Endothelial cell of umbilical vein (primary cell): ENCODE measurements around the gene OMD. TPM values are rescaled to one million over a fixed set of nuclear protein-coding genes. Genes with fewer than 3 reads are reported as not detected.

Experiments used
- BruUV-seq: library from RNA; stranded (reverse); fragments of 400-500 nt; replicated peaks from 2 replicates; lab custom pipeline; 2021; lab: Mats Ljungman, UMichigan
- CTCF ChIA-PET: fragments of 300-600, 350-600 bp; sonication (Branson Sonifier 250); formaldehyde crosslinking; loops from one replicate; lab custom pipeline; 2021; ENCODE audit warnings: antibody characterized with exemption, inconsistent platforms; lab: Charles Lee
- POLR2A ChIA-PET: fragments of 300-600, 350-600 bp; sonication (Branson Sonifier 250); formaldehyde crosslinking; loops from one replicate; lab custom pipeline; 2021; ENCODE audit warnings: antibody characterized with exemption, inconsistent platforms; lab: Charles Lee
- DNase-seq: peaks from one replicate; pipeline ENCODE4 v3.0.0-alpha.2; 2011; ENCODE audit warnings: low read depth, low spot score
- FAIRE-seq: peaks from 2 replicates; lab custom pipeline; 2011; peaks lifted over from hg19 to GRCh38; lab: Jason Lieb, UNC
- H2AFZ ChIP-seq: 2 replicates; pipeline ENCODE4 v1.6.0; 2012; ENCODE audit warnings: low read depth, low read length, control low read depth, inconsistent platforms
- H3K27ac ChIP-seq: 2 replicates; pipeline ENCODE4 v1.5.1; 2011; ENCODE audit warnings: low read depth, mild to moderate bottlenecking, control low read depth, low read length, moderate library complexity; ENCODE audit not compliant: insufficient read depth
- H3K27me3 ChIP-seq, 2 experiments: 2 replicates each; pipeline versions ENCODE4 v1.6.0 to v1.6.1; 2011; ENCODE audit warnings: low read length in 2 of 2, mixed read lengths in 1 of 2; ENCODE audit not compliant: control insufficient read depth in 2 of 2, insufficient read depth in 2 of 2
- H3K36me3 ChIP-seq, 2 experiments: 2 replicates in 1 of 2; 3 replicates in 1 of 2; pipeline ENCODE4 v1.5.1; 2011; ENCODE audit warnings: low read length in 2 of 2, mild to moderate bottlenecking in 1 of 2, moderate library complexity in 1 of 2; ENCODE audit not compliant: control insufficient read depth in 2 of 2, insufficient read depth in 2 of 2; ENCODE audit errors: extremely low read depth in 1 of 2
- H3K4me1 ChIP-seq: 3 replicates; pipeline ENCODE4 v1.5.1; 2011; ENCODE audit warnings: mild to moderate bottlenecking, low read length; ENCODE audit not compliant: control insufficient read depth, insufficient read depth; ENCODE audit errors: extremely low read depth
- H3K4me2 ChIP-seq: 2 replicates; pipeline ENCODE4 v1.6.1; 2011; ENCODE audit warnings: low read length, control low read depth, mixed read lengths; ENCODE audit not compliant: insufficient read depth
- H3K4me3 ChIP-seq, 3 experiments: fragments of 200-600 bp in 1 of 3; sonication (generic), shearing (Covaris generic) in 1 of 3; replicated peaks in 1 of 3; 2 replicates each; pipeline ENCODE4 v1.5.1; 2011 to 2016; ENCODE audit warnings: control low read depth in 3 of 3, low read length in 3 of 3, mild to moderate bottlenecking in 2 of 3, inconsistent platforms in 1 of 3, low read depth in 1 of 3, moderate library complexity in 1 of 3; ENCODE audit not compliant: insufficient read depth in 1 of 3
- H3K79me2 ChIP-seq: 2 replicates; pipeline ENCODE4 v1.6.0; 2012; ENCODE audit warnings: low read length, inconsistent platforms; ENCODE audit not compliant: control insufficient read depth, insufficient read depth
- H3K9ac ChIP-seq: replicated peaks from 2 replicates; pipeline ENCODE3; 2011; ENCODE audit warnings: low read length, control low read depth; ENCODE audit not compliant: insufficient read depth; ENCODE audit errors: extremely low read depth
- H3K9me1 ChIP-seq: replicated peaks from 3 replicates; pipeline ENCODE4 v1.6.0; 2011; ENCODE audit warnings: mild to moderate bottlenecking, low read length; ENCODE audit not compliant: control insufficient read depth, insufficient read depth; ENCODE audit errors: extremely low read depth
- H3K9me3 ChIP-seq: replicated peaks from 2 replicates; pipeline ENCODE4 v1.5.1; 2012; ENCODE audit warnings: low read length, inconsistent platforms; ENCODE audit not compliant: control insufficient read depth, insufficient read depth
- H4K20me1 ChIP-seq: replicated peaks from 2 replicates; pipeline ENCODE3; 2011; ENCODE audit warnings: mild to moderate bottlenecking, low read length; ENCODE audit not compliant: control insufficient read depth, insufficient read depth; ENCODE audit errors: extremely low read depth
- EZH2 ChIP-seq: IDR thresholded peaks from 2 replicates; pipeline ENCODE4 v1.6.1; 2012; ENCODE audit warnings: borderline replicate concordance, low read depth, mild to moderate bottlenecking, moderate library complexity, low read length, inconsistent platforms; ENCODE audit not compliant: severe bottlenecking
- FOS ChIP-seq: IDR thresholded peaks from 2 replicates; pipeline ENCODE4 v1.6.1; 2011; ENCODE audit warnings: mild to moderate bottlenecking, low read length, moderate library complexity, borderline replicate concordance; ENCODE audit not compliant: insufficient read depth
- GATA2 ChIP-seq: IDR thresholded peaks from 2 replicates; pipeline ENCODE4 v1.7.0; 2011; ENCODE audit warnings: low read depth, mild to moderate bottlenecking, moderate library complexity, mixed read lengths, low read length; ENCODE audit not compliant: insufficient read length, insufficient read depth
- JUN ChIP-seq: IDR thresholded peaks from 2 replicates; pipeline ENCODE4 v1.6.1; 2011; ENCODE audit warnings: borderline replicate concordance, low read depth; ENCODE audit not compliant: insufficient read length, insufficient read depth
- MYC ChIP-seq: IDR thresholded peaks from one replicate; pipeline ENCODE4 v1.6.1; 2011; ENCODE audit warnings: mild to moderate bottlenecking, low read depth, low read length
- POLR2A ChIP-seq: IDR thresholded peaks from 2 replicates; pipeline ENCODE4 v1.6.1; 2012; ENCODE audit warnings: low read depth, mild to moderate bottlenecking, control low read depth, low read length
- POLR2AphosphoS5 ChIP-seq: IDR thresholded peaks from 2 replicates; pipeline ENCODE4 v1.6.1; 2012; ENCODE audit warnings: low read depth, mild to moderate bottlenecking, control low read depth, low read length, moderate library complexity; ENCODE audit not compliant: insufficient read depth
- dilution Hi-C: fragments of 300-500 bp; cut with MboI; formaldehyde crosslinking; loops from one replicate; pipeline ENCODE4 v1.15.0; 2019; ENCODE audit warnings: low sequenced_read_pairs; ENCODE audit not compliant: extremely low pct_ligation_motif_present
- intact Hi-C: fragments of 100-400 bp; cut with micrococcal nuclease; formaldehyde crosslinking; loops from one replicate; pipeline ENCODE4 v1.10.0; 2022
- polyA plus RNA-seq, 4 experiments: library from polyadenylated mRNA; depleted of rRNA in 3 of 4; stranded (reverse) in 3 of 4; unstranded in 1 of 4; fragments of >200 nt; gene quantifications; 2 replicates each; pipeline versions ENCODE4 v1.2.1 to v1.2.3, GENCODE V29; 2011 to 2012; ENCODE audit warnings: missing spikeins in 1 of 4
- total RNA-seq: library from RNA; stranded (reverse); gene quantifications from 2 replicates; pipeline ENCODE4 v1.2.3, GENCODE V29; 2021
- TF ChIP-seq, protein P1 (sequence below), 2 donors: IDR thresholded peaks; 1 replicate in 1 of 2; 2 replicates in 1 of 2; pipeline ENCODE4 v1.5.1; 2011; ENCODE audit warnings: low read length in 2 of 2, mild to moderate bottlenecking in 2 of 2, moderate library complexity in 2 of 2, control low read depth in 1 of 2, inconsistent platforms in 1 of 2, low read depth in 1 of 2; ENCODE audit not compliant: insufficient read depth in 1 of 2; ENCODE audit errors: extremely low read depth in 1 of 2
- TF ChIP-seq, protein P2 (sequence below): IDR thresholded peaks from 2 replicates; pipeline ENCODE4 v1.6.1; 2011; ENCODE audit not compliant: insufficient read depth, insufficient read length

The OMD gene
- total and polyA plus RNA-seq, 2 donors (not counting 3 experiments of a cell fraction or from before 2014, with no cell fraction given), result not detected

GRCh38 chr9:92369075-92369474, 55.2 kb downstream of the OMD start:
- Histone ChIP-seq H4K20me1 (no peaks in the 10 kb centered on the region), H3K4me2 (no peak overlapping the region), H3K36me3 (no peaks in the 10 kb centered on the region), H3K27ac (no peak overlapping the region), H3K79me2 (no peaks in the 10 kb centered on the region), H3K9me1 (no peaks in the 10 kb centered on the region), H3K27me3 (no peaks in the 10 kb centered on the region), H3K9ac (no peak overlapping the region), H2AFZ (no peak overlapping the region), H3K4me3 (no peak overlapping the region), H3K9me3 (no peaks in the 10 kb centered on the region), H3K4me1 (no peaks in the 10 kb centered on the region)
- BruUV-seq, result no TSS peak
- no peak for FAIRE-seq
- ChIA-PET POLR2A (no interaction called here), CTCF (no interaction called here)
- no peak for DNase-seq
- intact Hi-C loops, result no loop called here
- TF ChIP-seq JUN (no peak), FOS (no peak), POLR2AphosphoS5 (no peak), GATA2 (no peak), MYC (no peak), EZH2 (no peak), POLR2A (no peak)
- TF ChIP-seq, protein P1, sequence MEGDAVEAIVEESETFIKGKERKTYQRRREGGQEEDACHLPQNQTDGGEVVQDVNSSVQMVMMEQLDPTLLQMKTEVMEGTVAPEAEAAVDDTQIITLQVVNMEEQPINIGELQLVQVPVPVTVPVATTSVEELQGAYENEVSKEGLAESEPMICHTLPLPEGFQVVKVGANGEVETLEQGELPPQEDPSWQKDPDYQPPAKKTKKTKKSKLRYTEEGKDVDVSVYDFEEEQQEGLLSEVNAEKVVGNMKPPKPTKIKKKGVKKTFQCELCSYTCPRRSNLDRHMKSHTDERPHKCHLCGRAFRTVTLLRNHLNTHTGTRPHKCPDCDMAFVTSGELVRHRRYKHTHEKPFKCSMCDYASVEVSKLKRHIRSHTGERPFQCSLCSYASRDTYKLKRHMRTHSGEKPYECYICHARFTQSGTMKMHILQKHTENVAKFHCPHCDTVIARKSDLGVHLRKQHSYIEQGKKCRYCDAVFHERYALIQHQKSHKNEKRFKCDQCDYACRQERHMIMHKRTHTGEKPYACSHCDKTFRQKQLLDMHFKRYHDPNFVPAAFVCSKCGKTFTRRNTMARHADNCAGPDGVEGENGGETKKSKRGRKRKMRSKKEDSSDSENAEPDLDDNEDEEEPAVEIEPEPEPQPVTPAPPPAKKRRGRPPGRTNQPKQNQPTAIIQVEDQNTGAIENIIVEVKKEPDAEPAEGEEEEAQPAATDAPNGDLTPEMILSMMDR (IDR thresholded peaks at IDR 0.05; ENCODE audit: extremely low read depth in 1 of 2, insufficient read depth in 1 of 2, low read depth in 1 of 2, low read length in 2 of 2), result no peak
- TF ChIP-seq, protein P2, sequence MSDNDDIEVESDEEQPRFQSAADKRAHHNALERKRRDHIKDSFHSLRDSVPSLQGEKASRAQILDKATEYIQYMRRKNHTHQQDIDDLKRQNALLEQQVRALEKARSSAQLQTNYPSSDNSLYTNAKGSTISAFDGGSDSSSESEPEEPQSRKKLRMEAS, result no peak
- dilution Hi-C loops, result no loop called here

Other genes starting within 250 kb of the OMD start
- gene IARS1, start 130.8 kb downstream of the OMD start, total RNA-seq, result 130 and 132 TPM in 2 replicates
- 25.0 and 32.8 TPM in 2 replicates for gene IARS1, start 130.8 kb downstream of the OMD start, polyA plus RNA-seq
- gene NOL8, start 99.1 kb downstream of the OMD start, total RNA-seq, result 36.1 and 41.6 TPM in 2 replicates
- gene NOL8, start 99.1 kb downstream of the OMD start, polyA plus RNA-seq, result 5.1 and 5.6 TPM in 2 replicates
- 8.7 and 12.0 TPM in 2 replicates for gene CENPP, start 98.5 kb downstream of the OMD start, total RNA-seq
- gene CENPP, start 98.5 kb downstream of the OMD start, polyA plus RNA-seq, result 1.2 and 1.3 TPM in 2 replicates
- gene OGN, start 19.9 kb downstream of the OMD start, total RNA-seq, result not detected in 2 replicates
- not detected in 2 replicates for gene OGN, start 19.9 kb downstream of the OMD start, polyA plus RNA-seq
- gene ASPN, start 58.0 kb upstream of the OMD start, total RNA-seq, result not detected in 2 replicates
- gene ASPN, start 58.0 kb upstream of the OMD start, polyA plus RNA-seq, result not detected in 2 replicates
- gene ECM2, start 111.5 kb upstream of the OMD start, total RNA-seq, result not detected in 2 replicates
- gene ECM2, start 111.5 kb upstream of the OMD start, polyA plus RNA-seq, result 0.03 TPM in 2 replicates
- gene IPPK, start 245.7 kb upstream of the OMD start, total RNA-seq, result 12.5 and 14.0 TPM in 2 replicates
- gene IPPK, start 245.7 kb upstream of the OMD start, polyA plus RNA-seq, result 26.6 and 28.0 TPM in 2 replicates